HG03469 (cell line): ENCODE results near the gene ASTN2.

ENCODE experiments used
- ATAC-seq: cut with Tn5 transposase; IDR thresholded peaks from one replicate; pipeline ENCODE4 v1.9.1; 2021; ENCODE audit warnings: mild to moderate bottlenecking, moderate library complexity, moderate number of reproducible peaks; ENCODE audit not compliant: unreplicated experiment

Gene ASTN2

GRCh38 chr9:116653348-116654058 lies 761.4 kb downstream of the ASTN2 start:
- no peak for ATAC-seq

GRCh38 chr9:116647515-116647809 lies 767.4 kb downstream of the ASTN2 start:
- ATAC-seq, result no peak

GRCh38 chr9:116646661-116647514 lies 768.0 kb downstream of the ASTN2 start:
- no peak for ATAC-seq

- ATAC-seq, result no peak
Measured at GRCh38 chr9:116644091-116644688, 770.7 kb downstream of the ASTN2 start.

- ATAC-seq, result no peak
Measured at GRCh38 chr9:116643691-116644090, 771.2 kb downstream of the ASTN2 start.

- no peak for ATAC-seq
Measured at GRCh38 chr9:116641292-116642059, 773.4 kb downstream of the ASTN2 start.

- no peak for ATAC-seq
Measured at GRCh38 chr9:116639251-116639741, 775.6 kb downstream of the ASTN2 start.

GRCh38 chr9:116635908-116636307 lies 778.9 kb downstream of the ASTN2 start:
- ATAC-seq, result no peak

- no peak for ATAC-seq
Measured at GRCh38 chr9:116632990-116633838, 781.6 kb downstream of the ASTN2 start.

GRCh38 chr9:116629634-116630033 lies 785.2 kb downstream of the ASTN2 start:
- no peak for ATAC-seq

- no peak for ATAC-seq
Measured at GRCh38 chr9:116628716-116629115, 786.1 kb downstream of the ASTN2 start.

- no peak for ATAC-seq
Measured at GRCh38 chr9:116627433-116627832, 787.4 kb downstream of the ASTN2 start.

- no peak for ATAC-seq
Measured at GRCh38 chr9:116626762-116627161, 788.1 kb downstream of the ASTN2 start.

GRCh38 chr9:116623715-116624114 lies 791.1 kb downstream of the ASTN2 start:
- no peak for ATAC-seq

- ATAC-seq, result no peak
Measured at GRCh38 chr9:116617389-116617788, 797.5 kb downstream of the ASTN2 start.

- no peak for ATAC-seq
Measured at GRCh38 chr9:116616304-116616914, 798.4 kb downstream of the ASTN2 start.

GRCh38 chr9:116608064-116608463 lies 806.8 kb downstream of the ASTN2 start:
- ATAC-seq, result no peak

GRCh38 chr9:116605904-116606341 lies 808.9 kb downstream of the ASTN2 start:
- ATAC-seq, result no peak

- no peak for ATAC-seq
Measured at GRCh38 chr9:116605060-116605459, 809.8 kb downstream of the ASTN2 start.

GRCh38 chr9:116604251-116604650 lies 810.6 kb downstream of the ASTN2 start:
- ATAC-seq, result no peak
